Fibroblast of mammary gland (primary cell): ENCODE data around the gene NUP93.

Experiments used
- DNase-seq: peaks from one replicate; pipeline ENCODE4 v3.0.0-alpha.2; 2010; ENCODE audit warnings: low read depth
- H3K4me3 ChIP-seq: 2 replicates; pipeline ENCODE4 v1.5.1; 2011; ENCODE audit warnings: low read depth, mild to moderate bottlenecking, low read length, moderate library complexity; ENCODE audit not compliant: control insufficient read depth
- CTCF ChIP-seq: conservative IDR thresholded peaks from 2 replicates; pipeline ENCODE4 v1.5.1; 2011; ENCODE audit warnings: low read depth, low read length, inconsistent platforms; ENCODE audit not compliant: control insufficient read depth, insufficient read depth

The NUP93 gene

GRCh38 chr16:56838622-56839337 is 108.9 kb downstream of the NUP93 start:
- no peak for DNase-seq
- no peak for TF ChIP-seq CTCF
- H3K4me3 ChIP-seq = no peak overlapping the region

- DNase-seq = peak; percentile 83
- no peak for TF ChIP-seq CTCF
- no peak overlapping the region for H3K4me3 ChIP-seq
Observed at GRCh38 chr16:56841233-56841632, 111.3 kb downstream of the NUP93 start.

GRCh38 chr16:56841659-56842058 is 111.7 kb downstream of the NUP93 start:
- peak; percentile 14 for DNase-seq
- H3K4me3 ChIP-seq = no peak overlapping the region
- TF ChIP-seq CTCF = no peak

GRCh38 chr16:56842133-56842532 is 112.2 kb downstream of the NUP93 start:
- no peak for DNase-seq
- no peak for TF ChIP-seq CTCF
- no peak overlapping the region for H3K4me3 ChIP-seq

- H3K4me3 ChIP-seq = no peak overlapping the region
- no peak for TF ChIP-seq CTCF
- DNase-seq = no peak
Observed at GRCh38 chr16:56844056-56844455, 114.1 kb downstream of the NUP93 start.

- H3K4me3 ChIP-seq = no peak overlapping the region
- peak; percentile 6 for DNase-seq
- no peak for TF ChIP-seq CTCF
Observed at GRCh38 chr16:56847173-56847910, 117.4 kb downstream of the NUP93 start.
